GM23338 (cell line): Measurements from ENCODE around the gene ADGRG6. TPM values are rescaled to one million over a fixed set of nuclear protein-coding genes. Genes with fewer than 3 reads are reported as not detected.

Source experiments
- ATAC-seq: fragments of 200-7000 bp; cut with Tn5 transposase; 3 replicates; pipeline ENCODE4 v1.9.1; 2020
- DNase-seq: peaks from one replicate; pipeline ENCODE4 v3.0.0-alpha.2; 2015; ENCODE audit warnings: low spot score
- H2AFZ ChIP-seq: fragments of 200-600 bp; sonication (generic); 2 replicates; pipeline ENCODE4 v1.8.0; 2016; ENCODE audit warnings: antibody characterized with exemption, mild to moderate bottlenecking, moderate library complexity
- H3F3A ChIP-seq: fragments of 200-600 bp; sonication (generic); replicated peaks from 2 replicates; pipeline ENCODE4 v1.8.0; 2017; ENCODE audit warnings: antibody characterized with exemption, mixed run types, low read depth
- H3K27ac ChIP-seq: fragments of 200-600 bp; sonication (generic); 2 replicates; pipeline ENCODE4 v1.6.1; 2016; ENCODE audit warnings: low read depth
- H3K27me3 ChIP-seq: fragments of 200-600 bp; sonication (generic); 2 replicates; pipeline ENCODE4 v1.8.0; 2016; ENCODE audit warnings: mild to moderate bottlenecking, mixed run types, moderate library complexity; ENCODE audit not compliant: insufficient read depth
- H3K36me3 ChIP-seq: fragments of 200-600 bp; sonication (generic); 2 replicates; pipeline ENCODE4 v1.8.0; 2016; ENCODE audit warnings: mild to moderate bottlenecking; ENCODE audit not compliant: insufficient read depth
- H3K4me1 ChIP-seq: fragments of 200-600 bp; sonication (generic); 2 replicates; pipeline ENCODE4 v1.8.0; 2016; ENCODE audit warnings: mild to moderate bottlenecking, moderate library complexity; ENCODE audit not compliant: insufficient read depth
- H3K4me2 ChIP-seq: fragments of 200-600 bp; sonication (generic); 2 replicates; pipeline ENCODE4 v1.7.1; 2017; ENCODE audit warnings: mixed run types
- H3K4me3 ChIP-seq: fragments of 200-600 bp; sonication (generic); 2 replicates; pipeline ENCODE4 v1.6.1; 2016; ENCODE audit warnings: mixed run types
- H3K79me2 ChIP-seq: fragments of 200-600 bp; sonication (generic); replicated peaks from 2 replicates; pipeline ENCODE4 v1.8.0; 2017; ENCODE audit warnings: mild to moderate bottlenecking; ENCODE audit not compliant: insufficient read depth
- H3K9me2 ChIP-seq: fragments of 200-600 bp; sonication (generic); 2 replicates; pipeline ENCODE4 v1.8.0; 2017; ENCODE audit not compliant: insufficient read depth
- H4K20me1 ChIP-seq: fragments of 200-600 bp; sonication (generic); replicated peaks from 2 replicates; pipeline ENCODE4 v1.8.0; 2017; ENCODE audit warnings: mild to moderate bottlenecking; ENCODE audit not compliant: insufficient read depth
- H3K27ac Mint-ChIP-seq: 2 replicates; pipeline ENCODE4 v1.8.0; 2020; ENCODE audit warnings: inconsistent platforms, mild to moderate bottlenecking, moderate library complexity, mixed read lengths
- H3K27me3 Mint-ChIP-seq: 3 replicates; pipeline ENCODE4 v1.8.0; 2022; ENCODE audit warnings: low read depth, mild to moderate bottlenecking, moderate library complexity, mixed read lengths, inconsistent platforms; ENCODE audit not compliant: insufficient read depth, poor library complexity
- H3K36me3 Mint-ChIP-seq: 3 replicates; pipeline ENCODE4 v1.8.0; 2021; ENCODE audit warnings: low read depth, mild to moderate bottlenecking, inconsistent platforms, moderate library complexity, mixed read lengths
- H3K4me1 Mint-ChIP-seq: 3 replicates; pipeline ENCODE4 v1.8.0; 2020; ENCODE audit warnings: mild to moderate bottlenecking, inconsistent platforms, mixed read lengths
- H3K4me3 Mint-ChIP-seq: 3 replicates; pipeline ENCODE4 v1.8.0; 2021; ENCODE audit warnings: moderate library complexity, mild to moderate bottlenecking, inconsistent platforms, mixed read lengths
- H3K9me3 Mint-ChIP-seq: 3 replicates; pipeline ENCODE4 v1.8.0; 2020; ENCODE audit warnings: moderate library complexity, mild to moderate bottlenecking, inconsistent platforms, mixed read lengths
- CREB1 ChIP-seq: fragments of 250-450 bp; sonication (Bioruptor Pico); IDR thresholded peaks from 2 replicates; pipeline ENCODE4 v1.5.0; 2020; ENCODE audit warnings: low read depth, mild to moderate bottlenecking, moderate library complexity
- EZH2 ChIP-seq: fragments of 200-600 bp; sonication (generic); IDR thresholded peaks from one replicate; pipeline ENCODE4 v1.8.0; 2017; ENCODE audit warnings: antibody characterized with exemption, mild to moderate bottlenecking, low read depth; ENCODE audit not compliant: unreplicated experiment
- EZH2phosphoT487 ChIP-seq: fragments of 200-600 bp; sonication (generic); IDR thresholded peaks from one replicate; pipeline ENCODE4 v1.8.1; 2018; ENCODE audit warnings: antibody characterized with exemption; ENCODE audit not compliant: unreplicated experiment
- JUNB ChIP-seq: IDR thresholded peaks from one replicate; pipeline ENCODE4 v1.6.1; 2016; ENCODE audit warnings: antibody characterized with exemption; ENCODE audit not compliant: unreplicated experiment
- NANOG ChIP-seq: IDR thresholded peaks from 2 replicates; pipeline ENCODE4 v1.6.1; 2016; ENCODE audit warnings: antibody characterized with exemption, borderline replicate concordance
- POLR2AphosphoS5 ChIP-seq: IDR thresholded peaks from 2 replicates; pipeline ENCODE4 v1.6.1; 2016; ENCODE audit warnings: antibody characterized with exemption, low read depth
- REST ChIP-seq: IDR thresholded peaks from one replicate; pipeline ENCODE4 v1.6.1; 2018; ENCODE audit warnings: antibody characterized with exemption; ENCODE audit not compliant: unreplicated experiment
- STAT1 ChIP-seq: IDR thresholded peaks from one replicate; pipeline ENCODE4 v1.6.1; 2016; ENCODE audit warnings: antibody characterized with exemption; ENCODE audit not compliant: unreplicated experiment
- ZNF114 ChIP-seq: fragments of 250-450 bp; sonication (Bioruptor Pico); IDR thresholded peaks from 2 replicates; pipeline ENCODE4 v1.5.0; 2020; ENCODE audit warnings: mild to moderate bottlenecking, moderate library complexity
- ZNF331 ChIP-seq: fragments of 250-450 bp; sonication (Bioruptor Pico); IDR thresholded peaks from 2 replicates; pipeline ENCODE4 v1.5.0; 2020; ENCODE audit warnings: low read depth, mild to moderate bottlenecking, moderate library complexity
- ZNF462 ChIP-seq: fragments of 250-450 bp; sonication (Bioruptor Pico); IDR thresholded peaks from 2 replicates; pipeline ENCODE4 v1.5.0; 2020; ENCODE audit warnings: mild to moderate bottlenecking, moderate library complexity
- polyA plus RNA-seq: library from polyadenylated mRNA; unstranded; fragments of >200 nt; fragmentation: Nextera tagmentation; extraction: Ambion mirVana; gene quantifications from 2 replicates; pipeline ENCODE4 v1.2.1, GENCODE V29; 2016
- total RNA-seq: library from RNA; depleted of rRNA; stranded (reverse); fragments of >200 nt; shearing (Covaris generic); gene quantifications from 2 replicates; pipeline ENCODE4 v1.2.3, GENCODE V29; 2014

Gene ADGRG6
- total and polyA plus RNA-seq, 2 experiments from 2014 or later, result 1.3 to 7.7 TPM

DNA sequence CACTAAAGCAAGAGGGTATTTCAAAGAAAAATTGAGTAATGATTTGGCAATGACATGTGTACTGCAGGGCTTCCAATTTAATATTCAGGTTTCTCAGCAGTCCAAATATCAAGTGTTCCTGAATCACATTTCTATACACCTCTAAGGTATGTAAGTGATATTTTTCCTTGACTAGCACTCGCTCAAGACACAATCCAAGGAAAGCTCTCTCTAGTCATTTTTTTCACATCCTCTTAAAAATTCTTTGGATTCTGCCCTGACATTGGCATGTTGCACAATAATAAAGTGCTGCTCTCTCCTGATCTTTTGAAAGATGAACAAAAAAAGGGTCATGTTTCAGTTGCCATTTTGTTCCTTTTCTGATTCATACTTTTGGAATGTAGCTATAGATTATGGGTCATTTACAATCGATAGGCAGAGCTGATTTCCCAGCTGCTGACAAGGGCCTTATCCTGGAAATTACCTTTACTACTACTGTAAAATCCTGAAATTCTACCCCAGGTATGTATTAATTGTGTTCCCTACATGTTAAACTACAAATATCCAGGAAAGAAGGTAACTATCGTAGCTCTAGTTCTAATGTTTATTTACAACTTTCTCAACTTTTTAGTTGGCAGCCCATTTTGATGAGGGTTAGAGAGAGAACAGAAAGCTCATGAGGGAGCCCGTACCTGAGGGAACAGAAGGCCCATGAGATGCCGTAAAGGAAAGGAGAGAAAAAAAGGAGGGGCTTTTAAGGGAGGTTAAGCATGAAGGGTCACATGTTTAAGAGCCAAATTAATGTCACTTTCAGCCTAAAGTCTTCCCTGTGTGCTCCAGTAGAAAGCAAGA, 22.2 kb upstream of the ADGRG6 start:
- Mint-ChIP-seq H3K9me3 (no peaks in the 10 kb centered on the region), H3K4me1 (peaks cover 20% of the 10 kb centered on the region), H3K27ac (no peak overlapping the region), H3K4me3 (no peak overlapping the region), H3K36me3 (no peaks in the 10 kb centered on the region), H3K27me3 (no peaks in the 10 kb centered on the region)
- Histone ChIP-seq H2AFZ (peak overlapping the region; percentile 58; the same call in 1 of the 2 replicates), H3K4me1 (peaks cover 6% of the 10 kb centered on the region), H3K4me3 (no peak overlapping the region), H3K27ac (no peak overlapping the region), H4K20me1 (no peaks in the 10 kb centered on the region), H3K4me2 (no peak overlapping the region), H3K27me3 (no peaks in the 10 kb centered on the region), H3K79me2 (no peaks in the 10 kb centered on the region), H3K36me3 (no peaks in the 10 kb centered on the region), H3F3A (no peaks in the 10 kb centered on the region), H3K9me2 (peaks cover 3% of the 10 kb centered on the region; the same call in 1 of the 2 replicates)
- no peak for DNase-seq
- no peak for TF ChIP-seq JUNB
- TF ChIP-seq STAT1, result no peak
- TF ChIP-seq ZNF462 (CRISPR knock-in tag), result no peak
- no peak for TF ChIP-seq CREB1 (CRISPR knock-in tag)
- no peak for TF ChIP-seq EZH2phosphoT487
- no peak for TF ChIP-seq ZNF331 (CRISPR knock-in tag)
- no peak for TF ChIP-seq EZH2
- TF ChIP-seq REST, result no peak
- TF ChIP-seq NANOG, result no peak
- no peak for TF ChIP-seq ZNF114 (CRISPR knock-in tag)
- no peak for TF ChIP-seq POLR2AphosphoS5
- ATAC-seq, result no peak
